GM12878 (cell line): ENCODE measurements around the gene FBN2. TPM values are rescaled to one million over a fixed set of nuclear protein-coding genes. Genes with fewer than 3 reads are reported as not detected.

Experiments used
- ATAC-seq: fragments of 200-7000 bp; cut with Tn5 transposase; 3 replicates; pipeline ENCODE4 v1.9.1; 2020; ENCODE audit warnings: mild to moderate bottlenecking, moderate library complexity
- BruUV-seq: library from RNA; stranded (reverse); fragments of 400-500 nt; replicated peaks from 2 replicates; lab custom pipeline; 2021; lab: Mats Ljungman, UMichigan
- CTCF ChIA-PET: fragments of 300-600 bp; sonication (Branson Sonifier 250); formaldehyde crosslinking; extraction: SDS; loops from one replicate; lab custom pipeline; 2021; ENCODE audit warnings: inconsistent platforms; lab: Yijun Ruan, JAX
- POLR2A ChIA-PET: fragments of 350-600 bp; formaldehyde crosslinking; extraction: SDS; loops from one replicate; lab custom pipeline; 2021; ENCODE audit warnings: inconsistent platforms; lab: Charles Lee
- RAD21 ChIA-PET: fragments of 300-600 bp; sonication (Branson Sonifier 250); formaldehyde crosslinking; loops from one replicate; lab custom pipeline; 2023; ENCODE audit warnings: antibody characterized with exemption; ENCODE audit not compliant: unreplicated experiment; lab: Charles Lee
- SMC1A ChIA-PET: fragments of 300-600 bp; sonication (Branson Sonifier 250); formaldehyde crosslinking; loops from one replicate; lab custom pipeline; 2023; ENCODE audit not compliant: unreplicated experiment, uncharacterized antibody; lab: Charles Lee
- DNase-seq: peaks from one replicate; pipeline ENCODE4 v3.0.0-alpha.2; 2011; ENCODE audit warnings: low read depth, low spot score
- FAIRE-seq: peaks from 3 replicates; lab custom pipeline; 2011; peaks lifted over from hg19 to GRCh38; lab: Jason Lieb, UNC
- H2AFZ ChIP-seq: 2 replicates; pipeline ENCODE4 v1.6.0; 2011; ENCODE audit warnings: low read depth, low read length, control low read depth; ENCODE audit not compliant: control insufficient read depth
- H3K27ac ChIP-seq: 2 replicates; pipeline ENCODE4 v1.5.1; 2011; ENCODE audit warnings: control low read depth; ENCODE audit not compliant: control insufficient read depth, insufficient read depth
- H3K27me3 ChIP-seq, 2 experiments: replicated peaks in 1 of 2; 2 replicates each; pipeline versions ENCODE4 v1.6.0 to v1.6.1; 2011; ENCODE audit warnings: low read length in 1 of 2; ENCODE audit not compliant: control insufficient read depth in 2 of 2, insufficient read depth in 2 of 2
- H3K36me3 ChIP-seq, 2 experiments: 2 replicates each; pipeline ENCODE4 v1.5.1; 2011; ENCODE audit warnings: low read length in 1 of 2; ENCODE audit not compliant: control insufficient read depth in 2 of 2, insufficient read depth in 2 of 2
- H3K4me1 ChIP-seq: 2 replicates; pipeline ENCODE4 v1.6.1; 2011; ENCODE audit warnings: mild to moderate bottlenecking, low read length, moderate library complexity, mixed read lengths; ENCODE audit not compliant: control insufficient read depth, insufficient read depth
- H3K4me2 ChIP-seq: 2 replicates; pipeline ENCODE4 v1.6.0; 2011; ENCODE audit warnings: control low read depth; ENCODE audit not compliant: control insufficient read depth, insufficient read depth
- H3K4me3 ChIP-seq: fragments of 200-600 bp; sonication (generic); 2 replicates; pipeline ENCODE4 v1.5.1; 2016
- H3K79me2 ChIP-seq: 2 replicates; pipeline ENCODE4 v1.6.0; 2011; ENCODE audit warnings: low read length; ENCODE audit not compliant: control insufficient read depth, insufficient read depth
- H3K9ac ChIP-seq: 2 replicates; pipeline ENCODE4 v1.8.0; 2011; ENCODE audit warnings: low read length, control low read depth, mixed read lengths; ENCODE audit not compliant: control insufficient read depth, insufficient read depth
- H3K9me3 ChIP-seq: replicated peaks from 3 replicates; pipeline ENCODE4 v1.5.1; 2011; ENCODE audit warnings: mild to moderate bottlenecking, low read length; ENCODE audit not compliant: control insufficient read depth, insufficient read depth
- H4K20me1 ChIP-seq: 2 replicates; pipeline ENCODE4 v1.6.0; 2011; ENCODE audit not compliant: control insufficient read depth, insufficient read depth
- BMI1 ChIP-seq: fragments of 450-650 bp; IDR thresholded peaks from 2 replicates; pipeline ENCODE4 v1.6.1; 2016; ENCODE audit warnings: mild to moderate bottlenecking, moderate library complexity, borderline replicate concordance
- IKZF2 ChIP-seq, 2 experiments: fragments of 450-650 bp; IDR thresholded peaks; 2 replicates each; pipeline ENCODE4 v1.6.1; 2017; ENCODE audit warnings: mild to moderate bottlenecking in 2 of 2, moderate library complexity in 2 of 2
- NBN ChIP-seq: fragments of 450-650 bp; IDR thresholded peaks from 2 replicates; pipeline ENCODE4 v1.6.1; 2016
- RAD51 ChIP-seq: fragments of 450-650 bp; IDR thresholded peaks from 2 replicates; pipeline ENCODE4 v1.6.1; 2016; ENCODE audit warnings: moderate library complexity, mild to moderate bottlenecking, inconsistent platforms
- SPI1 ChIP-seq: IDR thresholded peaks from 2 replicates; pipeline ENCODE4 v1.6.1; 2011; ENCODE audit warnings: low read depth, mild to moderate bottlenecking, low read length, moderate library complexity, borderline replicate concordance; ENCODE audit not compliant: insufficient read depth
- SREBF1 ChIP-seq: IDR thresholded peaks from 2 replicates; pipeline ENCODE4 v1.6.1; 2012; ENCODE audit warnings: mild to moderate bottlenecking, low read length
- TARDBP ChIP-seq: IDR thresholded peaks from 2 replicates; pipeline ENCODE4 v1.6.1; 2016; ENCODE audit warnings: borderline replicate concordance
- TCF12 ChIP-seq: IDR thresholded peaks from 2 replicates; pipeline ENCODE4 v1.6.1; 2011; ENCODE audit warnings: low read depth, mild to moderate bottlenecking, low read length
- WGBS: methylation state at CpG from one replicate; pipeline ENCODE4 v1.1.6; 2016; ENCODE audit warnings: low lambda C conversion rate; ENCODE audit not compliant: insufficient replicate concordance, insufficient coverage; ENCODE audit errors: missing lambda C conversion rate; 5-methylcytosine and 5-hydroxymethylcytosine counted together
- in situ Hi-C: fragments of 300-500 bp; cut with MboI; formaldehyde crosslinking; loops from 9 replicates; pipeline ENCODE4 v1.14.3; 2018; ENCODE audit warnings: mixed read lengths
- intact Hi-C: fragments of 100-400 bp; cut with micrococcal nuclease; formaldehyde crosslinking; loops from one replicate; pipeline ENCODE4 v1.14.2; 2022; ENCODE audit not compliant: unreplicated experiment
- polyA plus RNA-seq, 11 experiments: library from polyadenylated mRNA; depleted of rRNA in 4 of 11; unstranded in 6 of 11; stranded (reverse) in 5 of 11; fragments of >200 nt; fragmentation: Nextera tagmentation in 4 of 11; fragmentation: Illumina TruSeq in 1 of 11; extraction: Ambion mirVana in 4 of 11; extraction: Trizol in 1 of 11; gene quantifications; 1 replicate in 1 of 11; 2 replicates in 10 of 11; pipeline versions ENCODE4 v1.2.1 to v1.2.3, GENCODE V29; 2011 to 2016; ENCODE audit warnings: inconsistent platforms in 2 of 11, missing spikeins in 2 of 11, low read depth in 1 of 11
- total RNA-seq, 4 experiments: library from RNA; depleted of rRNA in 3 of 4; stranded (reverse); fragments of >200 nt in 3 of 4; fragmentation: Illumina TruSeq in 1 of 4; extraction: Trizol in 1 of 4; gene quantifications; 2 replicates each; pipeline versions ENCODE4 v1.2.1 to v1.2.3, GENCODE V29; 2013 to 2021
- TF ChIP-seq, protein P1 (sequence below): fragments of 450-650 bp; IDR thresholded peaks from 2 replicates; pipeline ENCODE4 v1.6.1; 2017; ENCODE audit warnings: antibody characterized with exemption, mild to moderate bottlenecking, moderate library complexity

Gene FBN2
- total and polyA plus RNA-seq, 10 of the 15 experiments (the other 5 are each of a cell fraction or from before 2014, with no cell fraction given) = 0.01 to 0.98 (median 0.10) TPM; not detected in 3

DNA sequence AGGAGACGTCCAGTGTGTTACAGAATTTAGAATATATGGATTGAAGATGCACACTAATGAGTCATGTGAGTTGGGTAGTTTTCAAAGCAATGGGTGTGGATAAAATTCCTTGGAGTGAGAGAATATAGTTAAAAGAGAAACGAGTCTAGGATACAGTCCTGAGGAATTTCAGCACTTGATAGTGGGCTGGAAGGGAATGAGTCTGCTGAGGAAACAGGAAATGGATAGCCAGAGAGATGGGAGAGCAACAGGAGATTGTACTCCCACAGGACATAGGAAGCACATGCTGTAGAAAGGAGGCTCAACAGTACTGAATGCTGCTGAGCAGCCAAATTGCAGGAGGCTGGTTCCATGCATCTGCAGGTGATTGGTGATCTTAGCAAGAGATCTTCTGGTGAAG lies 68.1 kb downstream of the FBN2 start (continued):
- no peak for TF ChIP-seq TARDBP
- no peak for TF ChIP-seq TCF12
- no peak for TF ChIP-seq NBN
- TF ChIP-seq IKZF2 (IDR thresholded peaks at IDR 0.05) = no peak

DNA sequence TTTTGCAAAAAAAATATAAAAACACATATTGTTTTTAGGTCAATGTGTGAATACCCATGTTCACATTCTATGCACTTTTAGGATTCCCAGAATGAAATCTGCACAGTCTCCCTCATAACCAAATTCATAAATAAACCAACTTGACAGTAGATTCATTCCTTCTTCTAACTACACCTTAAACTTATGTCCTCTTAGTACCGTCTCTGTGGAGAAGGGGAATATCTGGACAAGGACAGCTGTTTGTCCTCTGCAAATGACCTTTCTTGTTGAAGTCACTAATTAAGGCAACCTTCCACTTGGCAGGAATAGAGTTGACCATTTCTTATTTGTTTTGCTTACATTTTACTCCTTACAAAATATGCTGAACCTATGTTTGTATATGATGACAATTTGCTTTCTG lies 71.1 kb downstream of the FBN2 start:
- no peak for DNase-seq
- POLR2A ChIA-PET = no interaction called here
- ATAC-seq = no peak
- H3K27ac ChIP-seq = no peak overlapping the region
- no peaks in the 10 kb centered on the region for H3K79me2 ChIP-seq
- SMC1A ChIA-PET = no interaction called here
- no peaks in the 10 kb centered on the region for H3K4me1 ChIP-seq
- H3K9ac ChIP-seq = no peak overlapping the region
- no peak for FAIRE-seq
- RAD21 ChIA-PET = no interaction called here
- intact Hi-C loops (no loop called here), in situ Hi-C loops (no loop called here)
- no TSS peak for BruUV-seq
- no peaks in the 10 kb centered on the region for H3K27me3 ChIP-seq
- no peaks in the 10 kb centered on the region for H3K36me3 ChIP-seq
- H2AFZ ChIP-seq = no peak overlapping the region
- H3K4me2 ChIP-seq = no peak overlapping the region
- CTCF ChIA-PET = interaction anchor here (1.1 kb wide), 1 partner anchor 10 kb away, joined by 4 read pairs; no protein-coding TSS in a partner anchor
- no peak overlapping the region for H3K4me3 ChIP-seq
- H4K20me1 ChIP-seq = no peaks in the 10 kb centered on the region
- no peaks in the 10 kb centered on the region for H3K9me3 ChIP-seq
- 68% methylated on average over 1 of the region's 1 CpG for WGBS
- TF ChIP-seq, protein P1, sequence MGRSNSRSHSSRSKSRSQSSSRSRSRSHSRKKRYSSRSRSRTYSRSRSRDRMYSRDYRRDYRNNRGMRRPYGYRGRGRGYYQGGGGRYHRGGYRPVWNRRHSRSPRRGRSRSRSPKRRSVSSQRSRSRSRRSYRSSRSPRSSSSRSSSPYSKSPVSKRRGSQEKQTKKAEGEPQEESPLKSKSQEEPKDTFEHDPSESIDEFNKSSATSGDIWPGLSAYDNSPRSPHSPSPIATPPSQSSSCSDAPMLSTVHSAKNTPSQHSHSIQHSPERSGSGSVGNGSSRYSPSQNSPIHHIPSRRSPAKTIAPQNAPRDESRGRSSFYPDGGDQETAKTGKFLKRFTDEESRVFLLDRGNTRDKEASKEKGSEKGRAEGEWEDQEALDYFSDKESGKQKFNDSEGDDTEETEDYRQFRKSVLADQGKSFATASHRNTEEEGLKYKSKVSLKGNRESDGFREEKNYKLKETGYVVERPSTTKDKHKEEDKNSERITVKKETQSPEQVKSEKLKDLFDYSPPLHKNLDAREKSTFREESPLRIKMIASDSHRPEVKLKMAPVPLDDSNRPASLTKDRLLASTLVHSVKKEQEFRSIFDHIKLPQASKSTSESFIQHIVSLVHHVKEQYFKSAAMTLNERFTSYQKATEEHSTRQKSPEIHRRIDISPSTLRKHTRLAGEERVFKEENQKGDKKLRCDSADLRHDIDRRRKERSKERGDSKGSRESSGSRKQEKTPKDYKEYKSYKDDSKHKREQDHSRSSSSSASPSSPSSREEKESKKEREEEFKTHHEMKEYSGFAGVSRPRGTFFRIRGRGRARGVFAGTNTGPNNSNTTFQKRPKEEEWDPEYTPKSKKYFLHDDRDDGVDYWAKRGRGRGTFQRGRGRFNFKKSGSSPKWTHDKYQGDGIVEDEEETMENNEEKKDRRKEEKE = no peak
- TF ChIP-seq SREBF1 = no peak
- TF ChIP-seq BMI1 = no peak
- no peak for TF ChIP-seq SPI1
- TF ChIP-seq RAD51 = no peak
